H1 (cell line): ENCODE measurements around the gene RASSF3. TPM values are rescaled to one million over a fixed set of nuclear protein-coding genes. Genes with fewer than 3 reads are reported as not detected.

Experiments
- BACH1 ChIP-seq: IDR thresholded peaks from 2 replicates; pipeline ENCODE4 v1.6.1; 2012; ENCODE audit warnings: low read length, improper control_type of control experiment
- BCL11A ChIP-seq, 2 experiments: IDR thresholded peaks; one replicate each; pipeline ENCODE4 v1.6.1; 2011; ENCODE audit warnings: low read depth in 2 of 2, low read length in 2 of 2, mild to moderate bottlenecking in 2 of 2
- CBX5 ChIP-seq: fragments of 300-800, 300-1000 bp; sonication (generic); IDR thresholded peaks from 2 replicates; pipeline ENCODE4 v1.7.1; 2016; ENCODE audit warnings: antibody characterized with exemption, low read length, low read depth
- CREB1 ChIP-seq: IDR thresholded peaks from 2 replicates; pipeline ENCODE4 v1.6.1; 2012; ENCODE audit warnings: inconsistent platforms
- GABPA ChIP-seq: IDR thresholded peaks from 2 replicates; pipeline ENCODE4 v1.6.1; 2011; ENCODE audit warnings: mild to moderate bottlenecking, low read length, moderate library complexity, borderline replicate concordance; ENCODE audit not compliant: insufficient read depth
- GTF2F1 ChIP-seq: IDR thresholded peaks from 2 replicates; pipeline ENCODE4 v1.6.1; 2012; ENCODE audit warnings: low read depth, low read length, improper control_type of control experiment, borderline replicate concordance
- JUND ChIP-seq: IDR thresholded peaks from 2 replicates; pipeline ENCODE4 v1.6.1; 2011; ENCODE audit warnings: mild to moderate bottlenecking, improper control_type of control experiment, low read length
- KDM1A ChIP-seq: fragments of 200-600, 300-600 bp; sonication (generic); IDR thresholded peaks from 2 replicates; pipeline ENCODE4 v1.7.1; 2016; ENCODE audit warnings: mild to moderate bottlenecking, low read length, borderline replicate concordance
- POLR2AphosphoS5 ChIP-seq: IDR thresholded peaks from 2 replicates; pipeline ENCODE4 v1.6.1; 2011; ENCODE audit warnings: low read depth, low read length
- RAD21 ChIP-seq, 2 experiments: IDR thresholded peaks in 1 of 2; conservative IDR thresholded peaks in 1 of 2; 2 replicates each; pipeline ENCODE4 v1.6.1; 2011; ENCODE audit warnings: low read depth in 2 of 2, low read length in 2 of 2, improper control_type of control experiment in 1 of 2, inconsistent platforms in 1 of 2, mild to moderate bottlenecking in 1 of 2, moderate library complexity in 1 of 2
- polyA plus RNA-seq, 7 experiments: library from polyadenylated mRNA; depleted of rRNA in 3 of 7; stranded (reverse) in 5 of 7; unstranded in 2 of 7; fragments of >200 nt in 5 of 7; fragments of 200-250 nt in 2 of 7; gene quantifications; 1 replicate in 5 of 7; 2 replicates in 1 of 7; 4 replicates in 1 of 7; pipeline versions ENCODE4 v1.2.1 to v1.2.3, GENCODE V29; 2011 to 2013; ENCODE audit warnings: missing spikeins in 2 of 7, mixed read lengths in 2 of 7
- total RNA-seq: library from RNA; stranded (reverse); fragmentation: NEBNext Ultra II Directional; extraction: Animal tissue kit (Norgen Biotek cat#: 25700); gene quantifications from 2 replicates; pipeline ENCODE4 v1.2.1, GENCODE V29; 2021
- TF ChIP-seq, protein P1 (sequence below): fragments of 300-600 bp; sonication (generic); IDR thresholded peaks from 2 replicates; pipeline ENCODE4 v1.7.1; 2012; ENCODE audit warnings: low read length, moderate library complexity, mild to moderate bottlenecking, inconsistent platforms; ENCODE audit not compliant: insufficient replicate concordance
- TF ChIP-seq, protein P2 (sequence below): IDR thresholded peaks from 2 replicates; pipeline ENCODE4 v1.6.1; 2012; ENCODE audit warnings: inconsistent platforms

Gene RASSF3
- total and polyA plus RNA-seq, 2 of the 8 experiments (the other 6 are each of a cell fraction or from before 2014, with no cell fraction given): 19.1 to 64.3 TPM

DNA sequence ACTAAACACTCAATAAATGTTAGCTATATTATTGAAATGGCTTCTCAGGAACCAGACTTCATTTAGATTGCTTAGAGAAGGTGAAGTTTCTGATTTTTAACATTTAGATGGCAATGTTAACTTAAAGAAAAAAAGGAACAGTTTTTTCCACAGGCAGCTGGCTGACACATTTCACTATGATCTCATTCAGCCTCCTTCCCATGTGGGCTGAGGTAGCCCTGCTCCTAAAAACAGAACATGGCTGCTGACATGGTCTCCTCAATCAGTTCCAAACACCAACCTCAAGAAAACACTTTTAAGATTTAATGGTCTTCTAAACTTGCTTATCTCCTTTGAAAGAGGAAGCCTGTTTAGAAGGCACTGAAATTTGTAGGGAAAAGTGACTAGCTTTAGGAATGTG lies 125.1 kb downstream of the RASSF3 start (continued):
- TF ChIP-seq, protein P1, sequence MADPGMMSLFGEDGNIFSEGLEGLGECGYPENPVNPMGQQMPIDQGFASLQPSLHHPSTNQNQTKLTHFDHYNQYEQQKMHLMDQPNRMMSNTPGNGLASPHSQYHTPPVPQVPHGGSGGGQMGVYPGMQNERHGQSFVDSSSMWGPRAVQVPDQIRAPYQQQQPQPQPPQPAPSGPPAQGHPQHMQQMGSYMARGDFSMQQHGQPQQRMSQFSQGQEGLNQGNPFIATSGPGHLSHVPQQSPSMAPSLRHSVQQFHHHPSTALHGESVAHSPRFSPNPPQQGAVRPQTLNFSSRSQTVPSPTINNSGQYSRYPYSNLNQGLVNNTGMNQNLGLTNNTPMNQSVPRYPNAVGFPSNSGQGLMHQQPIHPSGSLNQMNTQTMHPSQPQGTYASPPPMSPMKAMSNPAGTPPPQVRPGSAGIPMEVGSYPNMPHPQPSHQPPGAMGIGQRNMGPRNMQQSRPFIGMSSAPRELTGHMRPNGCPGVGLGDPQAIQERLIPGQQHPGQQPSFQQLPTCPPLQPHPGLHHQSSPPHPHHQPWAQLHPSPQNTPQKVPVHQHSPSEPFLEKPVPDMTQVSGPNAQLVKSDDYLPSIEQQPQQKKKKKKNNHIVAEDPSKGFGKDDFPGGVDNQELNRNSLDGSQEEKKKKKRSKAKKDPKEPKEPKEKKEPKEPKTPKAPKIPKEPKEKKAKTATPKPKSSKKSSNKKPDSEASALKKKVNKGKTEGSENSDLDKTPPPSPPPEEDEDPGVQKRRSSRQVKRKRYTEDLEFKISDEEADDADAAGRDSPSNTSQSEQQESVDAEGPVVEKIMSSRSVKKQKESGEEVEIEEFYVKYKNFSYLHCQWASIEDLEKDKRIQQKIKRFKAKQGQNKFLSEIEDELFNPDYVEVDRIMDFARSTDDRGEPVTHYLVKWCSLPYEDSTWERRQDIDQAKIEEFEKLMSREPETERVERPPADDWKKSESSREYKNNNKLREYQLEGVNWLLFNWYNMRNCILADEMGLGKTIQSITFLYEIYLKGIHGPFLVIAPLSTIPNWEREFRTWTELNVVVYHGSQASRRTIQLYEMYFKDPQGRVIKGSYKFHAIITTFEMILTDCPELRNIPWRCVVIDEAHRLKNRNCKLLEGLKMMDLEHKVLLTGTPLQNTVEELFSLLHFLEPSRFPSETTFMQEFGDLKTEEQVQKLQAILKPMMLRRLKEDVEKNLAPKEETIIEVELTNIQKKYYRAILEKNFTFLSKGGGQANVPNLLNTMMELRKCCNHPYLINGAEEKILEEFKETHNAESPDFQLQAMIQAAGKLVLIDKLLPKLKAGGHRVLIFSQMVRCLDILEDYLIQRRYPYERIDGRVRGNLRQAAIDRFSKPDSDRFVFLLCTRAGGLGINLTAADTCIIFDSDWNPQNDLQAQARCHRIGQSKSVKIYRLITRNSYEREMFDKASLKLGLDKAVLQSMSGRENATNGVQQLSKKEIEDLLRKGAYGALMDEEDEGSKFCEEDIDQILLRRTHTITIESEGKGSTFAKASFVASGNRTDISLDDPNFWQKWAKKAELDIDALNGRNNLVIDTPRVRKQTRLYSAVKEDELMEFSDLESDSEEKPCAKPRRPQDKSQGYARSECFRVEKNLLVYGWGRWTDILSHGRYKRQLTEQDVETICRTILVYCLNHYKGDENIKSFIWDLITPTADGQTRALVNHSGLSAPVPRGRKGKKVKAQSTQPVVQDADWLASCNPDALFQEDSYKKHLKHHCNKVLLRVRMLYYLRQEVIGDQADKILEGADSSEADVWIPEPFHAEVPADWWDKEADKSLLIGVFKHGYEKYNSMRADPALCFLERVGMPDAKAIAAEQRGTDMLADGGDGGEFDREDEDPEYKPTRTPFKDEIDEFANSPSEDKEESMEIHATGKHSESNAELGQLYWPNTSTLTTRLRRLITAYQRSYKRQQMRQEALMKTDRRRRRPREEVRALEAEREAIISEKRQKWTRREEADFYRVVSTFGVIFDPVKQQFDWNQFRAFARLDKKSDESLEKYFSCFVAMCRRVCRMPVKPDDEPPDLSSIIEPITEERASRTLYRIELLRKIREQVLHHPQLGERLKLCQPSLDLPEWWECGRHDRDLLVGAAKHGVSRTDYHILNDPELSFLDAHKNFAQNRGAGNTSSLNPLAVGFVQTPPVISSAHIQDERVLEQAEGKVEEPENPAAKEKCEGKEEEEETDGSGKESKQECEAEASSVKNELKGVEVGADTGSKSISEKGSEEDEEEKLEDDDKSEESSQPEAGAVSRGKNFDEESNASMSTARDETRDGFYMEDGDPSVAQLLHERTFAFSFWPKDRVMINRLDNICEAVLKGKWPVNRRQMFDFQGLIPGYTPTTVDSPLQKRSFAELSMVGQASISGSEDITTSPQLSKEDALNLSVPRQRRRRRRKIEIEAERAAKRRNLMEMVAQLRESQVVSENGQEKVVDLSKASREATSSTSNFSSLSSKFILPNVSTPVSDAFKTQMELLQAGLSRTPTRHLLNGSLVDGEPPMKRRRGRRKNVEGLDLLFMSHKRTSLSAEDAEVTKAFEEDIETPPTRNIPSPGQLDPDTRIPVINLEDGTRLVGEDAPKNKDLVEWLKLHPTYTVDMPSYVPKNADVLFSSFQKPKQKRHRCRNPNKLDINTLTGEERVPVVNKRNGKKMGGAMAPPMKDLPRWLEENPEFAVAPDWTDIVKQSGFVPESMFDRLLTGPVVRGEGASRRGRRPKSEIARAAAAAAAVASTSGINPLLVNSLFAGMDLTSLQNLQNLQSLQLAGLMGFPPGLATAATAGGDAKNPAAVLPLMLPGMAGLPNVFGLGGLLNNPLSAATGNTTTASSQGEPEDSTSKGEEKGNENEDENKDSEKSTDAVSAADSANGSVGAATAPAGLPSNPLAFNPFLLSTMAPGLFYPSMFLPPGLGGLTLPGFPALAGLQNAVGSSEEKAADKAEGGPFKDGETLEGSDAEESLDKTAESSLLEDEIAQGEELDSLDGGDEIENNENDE: no peak
- TF ChIP-seq BACH1 (no peak), JUND (no peak), RAD21 (IDR thresholded peaks at IDR 0.05 in 1 of 2, conservative IDR thresholded peaks at IDR 0.05 in 1 of 2; ENCODE audit: low read depth in 2 of 2, low read length in 2 of 2) (no peak), KDM1A (no peak), BCL11A (IDR thresholded peaks at IDR 0.05; ENCODE audit: low read depth in 2 of 2, low read length in 2 of 2) (no peak), GTF2F1 (no peak), POLR2AphosphoS5 (no peak), CREB1 (no peak), CBX5 (no peak), GABPA (no peak)
- TF ChIP-seq, protein P2, sequence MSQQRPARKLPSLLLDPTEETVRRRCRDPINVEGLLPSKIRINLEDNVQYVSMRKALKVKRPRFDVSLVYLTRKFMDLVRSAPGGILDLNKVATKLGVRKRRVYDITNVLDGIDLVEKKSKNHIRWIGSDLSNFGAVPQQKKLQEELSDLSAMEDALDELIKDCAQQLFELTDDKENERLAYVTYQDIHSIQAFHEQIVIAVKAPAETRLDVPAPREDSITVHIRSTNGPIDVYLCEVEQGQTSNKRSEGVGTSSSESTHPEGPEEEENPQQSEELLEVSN: no peak
